COR-L47 (cell line): ENCODE results near the gene ORM2.

ENCODE experiments used
- DNase-seq: peaks from one replicate; lab custom pipeline; 2025; lab: John Stamatoyannopoulos, UW

Gene ORM2

GRCh38 chr9:114371343-114371944 lies 41.8 kb downstream of the ORM2 start:
- no peak for DNase-seq

- DNase-seq = no peak
These were observed 42.6 kb downstream of the ORM2 start for GRCh38 chr9:114371973-114372917.

- no peak for DNase-seq
These were observed 43.3 kb downstream of the ORM2 start for GRCh38 chr9:114372921-114373448.

- DNase-seq = no peak
These were observed 44.5 kb downstream of the ORM2 start for GRCh38 chr9:114373960-114374730.

GRCh38 chr9:114374936-114375335 lies 45.3 kb downstream of the ORM2 start:
- DNase-seq = no peak

GRCh38 chr9:114375386-114376175 lies 45.9 kb downstream of the ORM2 start:
- no peak for DNase-seq

GRCh38 chr9:114376586-114377445 lies 47.1 kb downstream of the ORM2 start:
- DNase-seq = no peak

GRCh38 chr9:114378016-114378415 lies 48.3 kb downstream of the ORM2 start:
- no peak for DNase-seq

- no peak for DNase-seq
These were observed 49.2 kb downstream of the ORM2 start for GRCh38 chr9:114378883-114379282.
